ENCODE results near the gene MTARC2. TPM values are rescaled to one million over a fixed set of nuclear protein-coding genes. Genes with fewer than 3 reads are reported as not detected.

The MTARC2 gene
- total and polyA plus RNA-seq, 2 donors (not counting 1 experiment from before 2014, with no cell fraction given): 12.6 to 14.5 TPM

DNA sequence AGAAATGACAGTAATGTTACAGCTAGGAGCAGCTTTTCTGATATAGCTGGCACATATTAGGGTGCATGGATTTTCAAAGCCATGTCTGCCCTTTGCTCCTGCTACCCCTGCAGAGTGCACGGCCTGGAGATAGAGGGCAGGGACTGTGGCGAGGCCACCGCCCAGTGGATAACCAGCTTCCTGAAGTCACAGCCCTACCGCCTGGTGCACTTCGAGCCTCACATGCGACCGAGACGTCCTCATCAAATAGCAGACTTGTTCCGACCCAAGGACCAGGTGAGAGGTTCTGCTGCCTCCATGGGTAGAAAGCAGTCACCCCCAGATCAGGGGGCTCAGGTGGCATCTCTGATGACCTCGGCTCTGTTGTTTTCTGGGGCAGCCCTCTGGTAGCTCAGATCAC, 48.4 kb downstream of the MTARC2 start:
- H3K27ac ChIP-seq (ENCODE audit: insufficient read depth, low read length): no peak overlapping the region
- TF ChIP-seq EZH2 (IDR thresholded peaks at IDR 0.05; ENCODE audit: low read length, missing control alignments) (no peak), CTCF (conservative IDR thresholded peaks at IDR 0.05 in 1 of 2, IDR thresholded peaks at IDR 0.05 in 1 of 2; ENCODE audit: low read depth in 1 of 2, low read length in 2 of 2) (no peak)

DNA sequence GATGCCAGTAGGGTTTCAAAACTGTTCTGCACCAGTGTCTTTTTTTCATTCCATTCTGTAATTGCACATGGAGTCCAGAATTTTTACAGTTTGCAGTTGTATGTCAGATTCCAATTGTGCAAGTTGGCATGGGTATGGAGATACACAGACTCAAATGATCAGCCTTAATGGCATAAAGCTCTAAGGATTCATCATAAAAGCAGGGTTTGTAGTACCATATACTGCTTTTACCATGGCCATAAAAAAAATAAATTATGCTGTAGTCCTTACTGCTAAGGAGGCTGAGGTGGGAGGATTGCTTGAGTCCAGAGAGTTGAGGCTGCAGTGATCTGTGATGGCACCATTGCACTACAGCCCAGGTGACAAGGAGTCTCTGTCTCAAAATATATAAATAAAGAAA, 48.9 kb downstream of the MTARC2 start:
- Histone ChIP-seq H3K4me3 (replicated peaks in 1 of 4; ENCODE audit: control extremely low read depth in 1 of 4, insufficient read depth in 1 of 4, low read depth in 3 of 4, low read length in 4 of 4) (no peak overlapping the region), H3K4me2 (ENCODE audit: extremely low read depth, insufficient read depth, low read length) (no peak overlapping the region), H3K27me3 (ENCODE audit: control insufficient read depth, insufficient read depth, low read length) (no peaks in the 10 kb centered on the region), H3K9me3 (ENCODE audit: control insufficient read depth, insufficient read depth, low read depth, low read length) (no peaks in the 10 kb centered on the region), H3K79me2 (ENCODE audit: control insufficient read depth, insufficient read depth, low read length) (no peaks in the 10 kb centered on the region), H3K27ac (ENCODE audit: insufficient read depth, low read length) (no peak overlapping the region), H3K4me1 (ENCODE audit: control insufficient read depth, extremely low read depth, insufficient read depth, low read length) (no peaks in the 10 kb centered on the region), H4K20me1 (ENCODE audit: control insufficient read depth, extremely low read depth, insufficient read depth, low read length) (no peaks in the 10 kb centered on the region), H3K9ac (ENCODE audit: insufficient read depth, low read length) (no peak overlapping the region), H2AFZ (ENCODE audit: low read length) (no peak overlapping the region), H3K36me3 (ENCODE audit: control insufficient read depth, insufficient read depth, low read length) (no peaks in the 10 kb centered on the region)
- DNase-seq (ENCODE audit: low read depth in 2 of 2): no peak
- TF ChIP-seq CTCF (conservative IDR thresholded peaks at IDR 0.05 in 1 of 2, IDR thresholded peaks at IDR 0.05 in 1 of 2; ENCODE audit: low read depth in 1 of 2, low read length in 2 of 2) (no peak), EZH2 (IDR thresholded peaks at IDR 0.05; ENCODE audit: low read length, missing control alignments) (no peak)

More for the DNA sequence above, 48.4 kb downstream of the MTARC2 start:
- Histone ChIP-seq H3K4me3 (replicated peaks in 1 of 4; ENCODE audit: control extremely low read depth in 1 of 4, insufficient read depth in 1 of 4, low read depth in 3 of 4, low read length in 4 of 4) (no peak overlapping the region), H3K36me3 (ENCODE audit: control insufficient read depth, insufficient read depth, low read length) (no peaks in the 10 kb centered on the region), H4K20me1 (ENCODE audit: control insufficient read depth, extremely low read depth, insufficient read depth, low read length) (no peaks in the 10 kb centered on the region), H3K27me3 (ENCODE audit: control insufficient read depth, insufficient read depth, low read length) (no peaks in the 10 kb centered on the region), H3K9me3 (ENCODE audit: control insufficient read depth, insufficient read depth, low read depth, low read length) (no peaks in the 10 kb centered on the region), H3K4me2 (ENCODE audit: extremely low read depth, insufficient read depth, low read length) (no peak overlapping the region), H2AFZ (ENCODE audit: low read length) (no peak overlapping the region), H3K4me1 (ENCODE audit: control insufficient read depth, extremely low read depth, insufficient read depth, low read length) (no peaks in the 10 kb centered on the region), H3K79me2 (ENCODE audit: control insufficient read depth, insufficient read depth, low read length) (no peaks in the 10 kb centered on the region), H3K9ac (ENCODE audit: insufficient read depth, low read length) (no peak overlapping the region)
- no peak for DNase-seq (ENCODE audit: low read depth in 2 of 2)

DNA sequence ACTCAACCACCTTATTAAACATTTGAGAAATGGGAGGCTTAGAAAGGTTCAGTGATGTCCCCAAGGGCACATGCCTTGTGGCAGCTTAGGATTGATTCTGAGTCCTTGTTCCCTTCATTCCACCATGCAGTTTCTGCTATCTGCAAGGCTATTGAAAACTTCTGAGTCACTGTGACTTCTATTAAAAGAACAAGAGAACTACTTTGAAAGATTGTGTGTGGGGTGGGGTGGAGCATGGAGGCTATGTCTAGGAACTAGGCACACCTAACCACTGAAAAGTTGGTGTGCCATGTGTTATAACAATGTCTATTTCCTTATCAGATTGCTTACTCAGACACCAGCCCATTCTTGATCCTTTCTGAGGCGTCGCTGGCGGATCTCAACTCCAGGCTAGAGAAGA, 49.4 kb downstream of the MTARC2 start:
- Histone ChIP-seq H3K27me3 (ENCODE audit: control insufficient read depth, insufficient read depth, low read length) (no peaks in the 10 kb centered on the region), H2AFZ (ENCODE audit: low read length) (no peak overlapping the region), H3K4me2 (ENCODE audit: extremely low read depth, insufficient read depth, low read length) (no peak overlapping the region), H3K9me3 (ENCODE audit: control insufficient read depth, insufficient read depth, low read depth, low read length) (no peaks in the 10 kb centered on the region), H3K9ac (ENCODE audit: insufficient read depth, low read length) (no peak overlapping the region), H3K4me3 (replicated peaks in 1 of 4; ENCODE audit: control extremely low read depth in 1 of 4, insufficient read depth in 1 of 4, low read depth in 3 of 4, low read length in 4 of 4) (no peak overlapping the region), H4K20me1 (ENCODE audit: control insufficient read depth, extremely low read depth, insufficient read depth, low read length) (no peaks in the 10 kb centered on the region), H3K4me1 (ENCODE audit: control insufficient read depth, extremely low read depth, insufficient read depth, low read length) (no peaks in the 10 kb centered on the region), H3K79me2 (ENCODE audit: control insufficient read depth, insufficient read depth, low read length) (no peaks in the 10 kb centered on the region), H3K27ac (ENCODE audit: insufficient read depth, low read length) (no peak overlapping the region), H3K36me3 (ENCODE audit: control insufficient read depth, insufficient read depth, low read length) (no peaks in the 10 kb centered on the region)
- DNase-seq (ENCODE audit: low read depth in 2 of 2): peak in 1 of 2 donors; percentile 38
- no peak for TF ChIP-seq CTCF (conservative IDR thresholded peaks at IDR 0.05 in 1 of 2, IDR thresholded peaks at IDR 0.05 in 1 of 2; ENCODE audit: low read depth in 1 of 2, low read length in 2 of 2)
- TF ChIP-seq EZH2 (IDR thresholded peaks at IDR 0.05; ENCODE audit: low read length, missing control alignments): no peak
